ENCODE measurements around the gene C1orf159. TPM values are rescaled to one million over a fixed set of nuclear protein-coding genes. Genes with fewer than 3 reads are reported as not detected.

The C1orf159 gene
- total and polyA plus RNA-seq, 4 donors = 3.9 to 7.0 (median 4.7) TPM

DNA sequence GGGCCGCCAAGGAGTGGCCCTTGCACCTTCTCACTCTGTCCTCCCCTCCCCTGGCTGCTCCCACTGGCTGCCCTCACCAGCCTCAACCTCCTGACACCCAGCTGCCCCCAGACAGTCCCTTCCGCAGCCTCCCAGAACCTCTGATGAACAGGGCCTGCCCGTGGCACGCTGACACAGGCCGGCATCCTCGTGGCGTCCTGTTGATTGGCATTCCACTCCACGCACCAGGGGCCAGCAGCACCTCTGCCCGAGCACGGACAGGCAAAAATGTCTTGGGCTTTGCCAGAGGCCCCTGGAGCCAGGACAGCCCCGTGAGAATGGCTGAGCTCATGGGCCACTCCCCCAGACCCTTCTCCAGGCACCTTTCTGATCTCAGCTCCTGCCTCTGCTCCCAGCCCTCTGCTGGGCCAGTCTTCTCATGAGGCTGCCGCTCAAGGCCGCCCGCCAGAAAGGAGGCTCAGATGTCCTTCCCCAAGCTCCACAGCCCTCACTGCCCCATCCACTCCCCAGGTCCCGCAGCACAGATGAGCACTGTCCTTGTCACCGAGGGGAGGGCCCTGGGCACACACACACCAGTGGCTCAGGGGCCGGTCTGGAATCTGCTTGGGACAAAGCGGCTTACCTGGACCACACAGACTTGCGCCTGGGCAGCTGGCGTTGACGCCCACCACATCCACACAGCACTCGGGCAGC, 26.0 kb downstream of the C1orf159 start:
- TF ChIP-seq, protein P1, sequence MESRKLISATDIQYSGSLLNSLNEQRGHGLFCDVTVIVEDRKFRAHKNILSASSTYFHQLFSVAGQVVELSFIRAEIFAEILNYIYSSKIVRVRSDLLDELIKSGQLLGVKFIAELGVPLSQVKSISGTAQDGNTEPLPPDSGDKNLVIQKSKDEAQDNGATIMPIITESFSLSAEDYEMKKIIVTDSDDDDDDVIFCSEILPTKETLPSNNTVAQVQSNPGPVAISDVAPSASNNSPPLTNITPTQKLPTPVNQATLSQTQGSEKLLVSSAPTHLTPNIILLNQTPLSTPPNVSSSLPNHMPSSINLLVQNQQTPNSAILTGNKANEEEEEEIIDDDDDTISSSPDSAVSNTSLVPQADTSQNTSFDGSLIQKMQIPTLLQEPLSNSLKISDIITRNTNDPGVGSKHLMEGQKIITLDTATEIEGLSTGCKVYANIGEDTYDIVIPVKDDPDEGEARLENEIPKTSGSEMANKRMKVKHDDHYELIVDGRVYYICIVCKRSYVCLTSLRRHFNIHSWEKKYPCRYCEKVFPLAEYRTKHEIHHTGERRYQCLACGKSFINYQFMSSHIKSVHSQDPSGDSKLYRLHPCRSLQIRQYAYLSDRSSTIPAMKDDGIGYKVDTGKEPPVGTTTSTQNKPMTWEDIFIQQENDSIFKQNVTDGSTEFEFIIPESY (IDR thresholded peaks at IDR 0.05) = no peak
- TF ChIP-seq YY1 (IDR thresholded peaks at IDR 0.05) = no peak
- TF ChIP-seq RAD21 (IDR thresholded peaks at IDR 0.05) = no peak
- no peak overlapping the region for H3K9ac ChIP-seq (ENCODE audit: low read depth in 1 of 2, low read length in 2 of 2)
- WGBS = 95% methylated on average over 22 of the region's 22 CpGs
- no peaks in the 10 kb centered on the region for H3K4me1 ChIP-seq (ENCODE audit: control insufficient read depth in 4 of 4, insufficient read depth in 4 of 4, low read length in 3 of 4)
- H3K27me3 ChIP-seq (ENCODE audit: control insufficient read depth in 4 of 4, insufficient read depth in 4 of 4, low read length in 3 of 4) = no peaks in the 10 kb centered on the region
- no peak overlapping the region for H3K4me3 ChIP-seq (ENCODE audit: low read depth in 1 of 3, low read length in 3 of 3)
- no peak overlapping the region for H3K27ac ChIP-seq (ENCODE audit: low read depth in 1 of 2, low read length in 2 of 2)
- no peaks in the 10 kb centered on the region for H3K9me3 ChIP-seq (ENCODE audit: control insufficient read depth in 4 of 4, low read length in 3 of 4)
- DNase-seq (ENCODE audit: low spot score) = no peak
- no peaks in the 10 kb centered on the region for H3K36me3 ChIP-seq (ENCODE audit: control insufficient read depth in 4 of 4, insufficient read depth in 3 of 4, low read depth in 1 of 4, low read length in 3 of 4)

- Histone ChIP-seq H3K27me3 (ENCODE audit: control insufficient read depth in 4 of 4, insufficient read depth in 4 of 4, low read length in 3 of 4) (no peaks in the 10 kb centered on the region), H3K4me3 (ENCODE audit: low read depth in 1 of 3, low read length in 3 of 3) (no peak overlapping the region), H3K9me3 (ENCODE audit: control insufficient read depth in 4 of 4, low read length in 3 of 4) (no peaks in the 10 kb centered on the region), H3K27ac (ENCODE audit: low read depth in 1 of 2, low read length in 2 of 2) (no peak overlapping the region), H3K9ac (ENCODE audit: low read depth in 1 of 2, low read length in 2 of 2) (no peak overlapping the region), H3K4me1 (ENCODE audit: control insufficient read depth in 4 of 4, insufficient read depth in 4 of 4, low read length in 3 of 4) (no peaks in the 10 kb centered on the region), H3K36me3 (ENCODE audit: control insufficient read depth in 4 of 4, insufficient read depth in 3 of 4, low read depth in 1 of 4, low read length in 3 of 4) (no peaks in the 10 kb centered on the region)
- DNase-seq (ENCODE audit: low spot score) = no peak
- TF ChIP-seq, protein P2, sequence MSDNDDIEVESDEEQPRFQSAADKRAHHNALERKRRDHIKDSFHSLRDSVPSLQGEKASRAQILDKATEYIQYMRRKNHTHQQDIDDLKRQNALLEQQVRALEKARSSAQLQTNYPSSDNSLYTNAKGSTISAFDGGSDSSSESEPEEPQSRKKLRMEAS (IDR thresholded peaks at IDR 0.05) = no peak
- no peak for TF ChIP-seq JUND (IDR thresholded peaks at IDR 0.05)
- TF ChIP-seq, protein P3, sequence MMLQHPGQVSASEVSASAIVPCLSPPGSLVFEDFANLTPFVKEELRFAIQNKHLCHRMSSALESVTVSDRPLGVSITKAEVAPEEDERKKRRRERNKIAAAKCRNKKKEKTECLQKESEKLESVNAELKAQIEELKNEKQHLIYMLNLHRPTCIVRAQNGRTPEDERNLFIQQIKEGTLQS (IDR thresholded peaks at IDR 0.05) = no peak
- TF ChIP-seq RXRA (IDR thresholded peaks at IDR 0.05) = no peak
- TF ChIP-seq, protein P1 (IDR thresholded peaks at IDR 0.05) = no peak
- no peak for TF ChIP-seq SP1 (IDR thresholded peaks at IDR 0.05)
- TF ChIP-seq FOXA1 (IDR thresholded peaks at IDR 0.05) = no peak
- no peak for TF ChIP-seq FOXA2 (IDR thresholded peaks at IDR 0.05)
- no peak for TF ChIP-seq HNF4A (conservative IDR thresholded peaks at IDR 0.05)
- no peak for TF ChIP-seq GABPA (IDR thresholded peaks at IDR 0.05 in 1 of 2, conservative IDR thresholded peaks at IDR 0.05 in 1 of 2)
- WGBS = 96% methylated on average over 46 of the region's 46 CpGs
Observed at GRCh38 chr1:1088801-1089680, 26.8 kb downstream of the C1orf159 start.

Data from liver (tissue), 9 donors.